H1 (cell line): ENCODE measurements around the gene CST2.

ENCODE experiments used
- CBX5 ChIP-seq: fragments of 300-800, 300-1000 bp; sonication (generic); IDR thresholded peaks from 2 replicates; pipeline ENCODE4 v1.7.1; 2016; ENCODE audit warnings: antibody characterized with exemption, low read length, low read depth
- CHD2 ChIP-seq: IDR thresholded peaks from 2 replicates; pipeline ENCODE4 v1.6.1; 2012; ENCODE audit warnings: low read length, improper control_type of control experiment
- CTCF ChIP-seq, 3 experiments: IDR thresholded peaks; 1 replicate in 2 of 3; 2 replicates in 1 of 3; pipeline versions ENCODE4 v1.5.1 to v1.6.1; 2011; ENCODE audit warnings: low read length in 3 of 3, mild to moderate bottlenecking in 3 of 3, inconsistent platforms in 2 of 3, low read depth in 1 of 3, moderate library complexity in 1 of 3; ENCODE audit not compliant: insufficient read depth in 1 of 3; ENCODE audit errors: control extremely low read depth in 1 of 3
- E2F6 ChIP-seq: IDR thresholded peaks from 2 replicates; pipeline ENCODE4 v1.6.1; 2012; ENCODE audit warnings: inconsistent platforms
- JUND ChIP-seq: IDR thresholded peaks from 2 replicates; pipeline ENCODE4 v1.6.1; 2011; ENCODE audit warnings: mild to moderate bottlenecking, improper control_type of control experiment, low read length
- POLR2A ChIP-seq, 2 experiments: IDR thresholded peaks; 1 replicate in 1 of 2; 2 replicates in 1 of 2; pipeline ENCODE4 v1.6.1; 2011; ENCODE audit warnings: low read depth in 2 of 2, low read length in 2 of 2, mild to moderate bottlenecking in 2 of 2; ENCODE audit errors: control extremely low read depth in 1 of 2
- POLR2AphosphoS5 ChIP-seq: IDR thresholded peaks from 2 replicates; pipeline ENCODE4 v1.6.1; 2011; ENCODE audit warnings: low read depth, low read length
- SIN3A ChIP-seq, 2 experiments: IDR thresholded peaks in 1 of 2; conservative IDR thresholded peaks in 1 of 2; 2 replicates each; pipeline ENCODE4 v1.6.1; 2011 to 2012; ENCODE audit warnings: low read length in 2 of 2, improper control_type of control experiment in 1 of 2, low read depth in 1 of 2, mild to moderate bottlenecking in 1 of 2
- ZNF274 ChIP-seq: IDR thresholded peaks from 2 replicates; pipeline ENCODE4 v1.7.0; 2012; ENCODE audit warnings: low read length, borderline replicate concordance; ENCODE audit errors: extremely low read depth

- no peak for TF ChIP-seq POLR2A (IDR thresholded peaks at IDR 0.05; ENCODE audit: control extremely low read depth in 1 of 2, low read depth in 2 of 2, low read length in 2 of 2)
- TF ChIP-seq CTCF (IDR thresholded peaks at IDR 0.05; ENCODE audit: control extremely low read depth in 1 of 3, insufficient read depth in 1 of 3, low read depth in 1 of 3, low read length in 3 of 3): no peak
- TF ChIP-seq E2F6: no peak
- no peak for TF ChIP-seq CHD2
- TF ChIP-seq CBX5: no peak
- TF ChIP-seq ZNF274: no peak
- no peak for TF ChIP-seq JUND
- TF ChIP-seq POLR2AphosphoS5: no peak
- no peak for TF ChIP-seq SIN3A (conservative IDR thresholded peaks at IDR 0.05 in 1 of 2, IDR thresholded peaks at IDR 0.05 in 1 of 2; ENCODE audit: low read depth in 1 of 2, low read length in 2 of 2)
Measured at GRCh38 chr20:23872065-23872464, 45.5 kb upstream of the CST2 start.
